ENCODE results near the gene HTR1D.

DNA sequence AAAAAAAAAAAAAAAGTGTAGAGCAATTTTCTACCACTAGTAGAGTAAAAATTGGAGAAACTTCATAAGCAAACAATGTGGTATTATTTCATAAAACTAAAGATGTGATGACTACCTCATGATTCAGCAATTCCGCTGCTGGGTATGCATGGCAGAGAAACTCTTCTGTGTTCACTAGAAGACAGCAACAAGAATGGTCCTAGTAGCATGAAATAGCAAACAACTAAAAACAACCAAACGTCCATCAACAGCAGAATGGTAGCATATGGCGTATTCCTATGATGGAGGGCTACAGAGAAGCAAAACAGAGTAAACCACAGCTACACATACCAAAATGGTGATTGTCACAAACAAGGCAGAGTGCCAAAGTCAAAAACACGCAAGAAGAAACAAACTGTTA, 18.9 kb downstream of the HTR1D start:
- no peak for TF ChIP-seq EGR1 (IDR thresholded peaks at IDR 0.05; ENCODE audit: low read depth in 2 of 2)
- TF ChIP-seq, protein P1, sequence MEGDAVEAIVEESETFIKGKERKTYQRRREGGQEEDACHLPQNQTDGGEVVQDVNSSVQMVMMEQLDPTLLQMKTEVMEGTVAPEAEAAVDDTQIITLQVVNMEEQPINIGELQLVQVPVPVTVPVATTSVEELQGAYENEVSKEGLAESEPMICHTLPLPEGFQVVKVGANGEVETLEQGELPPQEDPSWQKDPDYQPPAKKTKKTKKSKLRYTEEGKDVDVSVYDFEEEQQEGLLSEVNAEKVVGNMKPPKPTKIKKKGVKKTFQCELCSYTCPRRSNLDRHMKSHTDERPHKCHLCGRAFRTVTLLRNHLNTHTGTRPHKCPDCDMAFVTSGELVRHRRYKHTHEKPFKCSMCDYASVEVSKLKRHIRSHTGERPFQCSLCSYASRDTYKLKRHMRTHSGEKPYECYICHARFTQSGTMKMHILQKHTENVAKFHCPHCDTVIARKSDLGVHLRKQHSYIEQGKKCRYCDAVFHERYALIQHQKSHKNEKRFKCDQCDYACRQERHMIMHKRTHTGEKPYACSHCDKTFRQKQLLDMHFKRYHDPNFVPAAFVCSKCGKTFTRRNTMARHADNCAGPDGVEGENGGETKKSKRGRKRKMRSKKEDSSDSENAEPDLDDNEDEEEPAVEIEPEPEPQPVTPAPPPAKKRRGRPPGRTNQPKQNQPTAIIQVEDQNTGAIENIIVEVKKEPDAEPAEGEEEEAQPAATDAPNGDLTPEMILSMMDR (IDR thresholded peaks at IDR 0.05; ENCODE audit: low read depth, low read length, missing input control), result no peak
- TF ChIP-seq RAD21 (IDR thresholded peaks at IDR 0.05), result no peak
- no peak for TF ChIP-seq SP1 (IDR thresholded peaks at IDR 0.05)
- TF ChIP-seq, protein P2, sequence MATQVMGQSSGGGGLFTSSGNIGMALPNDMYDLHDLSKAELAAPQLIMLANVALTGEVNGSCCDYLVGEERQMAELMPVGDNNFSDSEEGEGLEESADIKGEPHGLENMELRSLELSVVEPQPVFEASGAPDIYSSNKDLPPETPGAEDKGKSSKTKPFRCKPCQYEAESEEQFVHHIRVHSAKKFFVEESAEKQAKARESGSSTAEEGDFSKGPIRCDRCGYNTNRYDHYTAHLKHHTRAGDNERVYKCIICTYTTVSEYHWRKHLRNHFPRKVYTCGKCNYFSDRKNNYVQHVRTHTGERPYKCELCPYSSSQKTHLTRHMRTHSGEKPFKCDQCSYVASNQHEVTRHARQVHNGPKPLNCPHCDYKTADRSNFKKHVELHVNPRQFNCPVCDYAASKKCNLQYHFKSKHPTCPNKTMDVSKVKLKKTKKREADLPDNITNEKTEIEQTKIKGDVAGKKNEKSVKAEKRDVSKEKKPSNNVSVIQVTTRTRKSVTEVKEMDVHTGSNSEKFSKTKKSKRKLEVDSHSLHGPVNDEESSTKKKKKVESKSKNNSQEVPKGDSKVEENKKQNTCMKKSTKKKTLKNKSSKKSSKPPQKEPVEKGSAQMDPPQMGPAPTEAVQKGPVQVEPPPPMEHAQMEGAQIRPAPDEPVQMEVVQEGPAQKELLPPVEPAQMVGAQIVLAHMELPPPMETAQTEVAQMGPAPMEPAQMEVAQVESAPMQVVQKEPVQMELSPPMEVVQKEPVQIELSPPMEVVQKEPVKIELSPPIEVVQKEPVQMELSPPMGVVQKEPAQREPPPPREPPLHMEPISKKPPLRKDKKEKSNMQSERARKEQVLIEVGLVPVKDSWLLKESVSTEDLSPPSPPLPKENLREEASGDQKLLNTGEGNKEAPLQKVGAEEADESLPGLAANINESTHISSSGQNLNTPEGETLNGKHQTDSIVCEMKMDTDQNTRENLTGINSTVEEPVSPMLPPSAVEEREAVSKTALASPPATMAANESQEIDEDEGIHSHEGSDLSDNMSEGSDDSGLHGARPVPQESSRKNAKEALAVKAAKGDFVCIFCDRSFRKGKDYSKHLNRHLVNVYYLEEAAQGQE (IDR thresholded peaks at IDR 0.05), result no peak
- no peak for TF ChIP-seq TAF1 (conservative IDR thresholded peaks at IDR 0.05)
- TF ChIP-seq YY1 (IDR thresholded peaks at IDR 0.05), result no peak
